GM21447 (cell line): ENCODE measurements around the gene KIF1A.

ENCODE experiments used
- ATAC-seq: cut with Tn5 transposase; IDR thresholded peaks from one replicate; pipeline ENCODE4 v1.9.1; 2021; ENCODE audit not compliant: unreplicated experiment

KIF1A gene

GRCh38 chr2:240819858-240820606 lies at the start of gene KIF1A:
TSS of gene KIF1A (minus strand) at chr2:240820219. CDS start at chr2:240797752, 22,467 bp downstream.
- no peak for ATAC-seq

GRCh38 chr2:240869109-240869955 lies 49.3 kb upstream of the KIF1A start:
- no peak for ATAC-seq

- no peak for ATAC-seq
Measured at GRCh38 chr2:240868286-240869108, 48.5 kb upstream of the KIF1A start, which contains the start of gene AGXT. TSS of gene AGXT (plus strand) at chr2:240868824. CDS start at chr2:240868866, 42 bp downstream.

GRCh38 chr2:240865391-240865790 lies 45.4 kb upstream of the KIF1A start:
- no peak for ATAC-seq

GRCh38 chr2:240864475-240864874 lies 44.5 kb upstream of the KIF1A start:
- no peak for ATAC-seq

GRCh38 chr2:240861547-240861946 lies 41.5 kb upstream of the KIF1A start:
- ATAC-seq: no peak

GRCh38 chr2:240858871-240859270 lies 38.9 kb upstream of the KIF1A start:
- ATAC-seq: no peak

- no peak for ATAC-seq
Measured at GRCh38 chr2:240858321-240858720, 38.3 kb upstream of the KIF1A start.

GRCh38 chr2:240857039-240858008 lies 37.3 kb upstream of the KIF1A start:
- no peak for ATAC-seq

- ATAC-seq: no peak
Measured at GRCh38 chr2:240856151-240856980, 36.3 kb upstream of the KIF1A start.

GRCh38 chr2:240855670-240856069 lies 35.7 kb upstream of the KIF1A start:
- ATAC-seq: no peak

- no peak for ATAC-seq
Measured at GRCh38 chr2:240852671-240853314, 32.8 kb upstream of the KIF1A start.

- ATAC-seq: no peak
Measured at GRCh38 chr2:240851078-240851991, 31.3 kb upstream of the KIF1A start.

- ATAC-seq: no peak
Measured at GRCh38 chr2:240850756-240851077, 30.7 kb upstream of the KIF1A start.

- no peak for ATAC-seq
Measured at GRCh38 chr2:240850026-240850425, 30.0 kb upstream of the KIF1A start.

- no peak for ATAC-seq
Measured at GRCh38 chr2:240848900-240849680, 29.1 kb upstream of the KIF1A start.

- no peak for ATAC-seq
Measured at GRCh38 chr2:240847817-240848216, 27.8 kb upstream of the KIF1A start.
